ENCODE results near the gene MPIG6B.

MPIG6B gene

DNA sequence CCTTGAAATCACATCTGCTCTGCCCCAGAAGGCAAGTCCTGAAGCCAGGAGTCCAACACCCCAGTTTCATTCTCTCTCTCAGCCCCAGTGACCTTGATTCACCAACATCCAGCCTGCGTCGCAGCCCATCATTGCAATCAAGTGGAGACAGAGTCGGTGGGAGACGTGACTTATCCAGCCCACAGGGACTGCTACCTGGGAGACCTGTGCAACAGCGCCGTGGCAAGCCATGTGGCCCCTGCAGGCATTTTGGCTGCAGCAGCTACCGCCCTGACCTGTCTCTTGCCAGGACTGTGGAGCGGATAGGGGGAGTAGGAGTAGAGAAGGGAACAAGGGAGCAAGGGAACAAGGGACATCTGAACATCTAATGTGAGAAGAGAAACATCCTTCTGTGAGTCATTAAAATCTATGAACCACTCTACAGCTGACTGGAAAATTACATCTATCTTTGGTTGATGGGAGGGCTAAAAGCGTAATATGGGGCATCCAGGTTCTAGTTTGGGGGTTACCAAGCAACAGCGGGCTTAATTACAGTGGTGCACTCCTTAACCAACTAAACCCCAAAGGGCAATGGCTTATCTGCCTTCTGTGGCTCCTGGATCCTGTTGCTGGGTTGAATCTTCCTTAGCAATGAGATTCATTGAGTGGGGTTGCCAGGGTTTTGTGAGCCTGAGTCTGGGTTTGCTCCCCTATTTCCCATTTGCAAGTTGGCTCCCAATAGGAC lies 5.5 kb upstream of the MPIG6B start:
- Histone ChIP-seq H3K4me3 (no peak overlapping the region), H3K27ac (peak overlapping the region in 16 of 21 experiments; percentile 9 to 84 (median 66))

- Histone ChIP-seq H3K27ac (peak overlapping the region in 18 of 21 experiments; percentile 44 to 84 (median 75)), H3K4me3 (no peak overlapping the region)
Measured at GRCh38 chr6:31718265-31718664, 4.9 kb upstream of the MPIG6B start.

GRCh38 chr6:31719001-31719400 lies 4.2 kb upstream of the MPIG6B start:
- peak overlapping the region in 20 of 21 experiments; percentile 43 to 84 (median 72) for H3K27ac ChIP-seq
- peak overlapping the region in 1 of 7 experiments; percentile 21 for H3K4me3 ChIP-seq

DNA sequence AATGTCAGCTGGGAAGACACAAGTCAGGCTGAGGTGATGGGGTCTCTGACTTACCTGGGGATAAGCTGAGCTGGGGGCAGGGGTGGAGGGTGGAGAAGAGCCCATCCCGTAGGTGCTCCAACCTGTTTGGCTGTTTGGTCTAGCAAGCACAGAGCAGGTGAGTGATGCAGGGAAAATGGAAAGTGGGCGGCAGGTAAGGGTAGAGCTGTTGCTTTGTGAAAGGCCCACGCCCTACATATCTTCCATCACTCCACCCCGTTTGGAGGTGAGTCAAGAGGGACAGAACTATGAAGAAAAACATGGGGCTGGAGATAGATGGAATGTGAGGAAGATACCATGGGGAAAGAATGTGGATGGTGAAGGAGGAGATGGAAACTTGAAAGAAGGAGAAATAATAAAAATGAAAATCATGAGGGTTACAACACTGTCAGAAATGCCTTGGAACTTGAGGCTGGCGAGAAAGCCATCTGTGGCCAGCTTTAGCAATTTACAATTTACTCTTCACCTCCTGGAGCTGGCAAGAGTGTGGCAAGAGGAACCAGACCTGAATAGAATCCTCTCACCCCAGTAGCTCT lies 2.9 kb upstream of the MPIG6B start:
- Histone ChIP-seq H3K27ac (peak overlapping the region in 19 of 21 experiments; percentile 49 to 84 (median 73)), H3K4me3 (peak overlapping the region in 3 of 7 experiments; percentile 4 to 21 (median 13))

- peak within 1 kb of the TSS in 2 of 7 experiments; percentile 2 to 4 for H3K4me3 ChIP-seq
- H3K27ac ChIP-seq, result peak within 1 kb of the TSS in 18 of 21 experiments; percentile 13 to 84 (median 57)
Measured at GRCh38 chr6:31721351-31722020, 1.7 kb upstream of the MPIG6B start, which contains the start of gene LY6G6C. Gene LY6G6C (minus strand): TSS chr6:31721746. CDS start chr6:31721679, 67 bp downstream.

DNA sequence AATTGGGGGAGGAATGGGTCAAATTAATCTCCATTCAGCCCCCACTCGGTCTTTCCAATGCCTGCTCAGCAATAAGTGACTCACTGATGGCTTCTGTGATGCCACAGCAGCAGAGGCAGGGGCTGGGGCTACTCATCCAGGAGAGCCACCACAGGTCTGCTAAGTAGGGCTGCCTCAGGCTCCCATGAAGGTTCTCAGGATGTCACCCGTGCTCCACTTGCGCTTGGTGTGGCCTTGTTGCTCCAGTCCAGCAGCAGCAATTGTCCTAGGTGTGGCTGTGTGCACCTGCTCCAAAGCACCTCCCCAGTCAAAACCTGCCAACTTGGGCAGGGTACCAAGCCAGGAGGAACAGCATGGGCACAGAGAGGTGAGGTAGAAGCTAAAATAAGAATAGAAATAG lies 1.0 kb upstream of the MPIG6B start:
- Histone ChIP-seq H3K4me3 (no peak overlapping the region), H3K27ac (peak overlapping the region in 12 of 21 experiments; percentile 18 to 84 (median 56))

- Histone ChIP-seq H3K27ac (peak overlapping the region in 4 of 21 experiments; percentile 43 to 57 (median 52)), H3K4me3 (no peak overlapping the region)
Measured at GRCh38 chr6:31723980-31724691, 963 bp downstream of the MPIG6B start.

- H3K27ac ChIP-seq, result peak overlapping the region in 9 of 21 experiments; percentile 6 to 84 (median 28)
Measured at GRCh38 chr6:31725502-31726350, 2.6 kb downstream of the MPIG6B start.

DNA sequence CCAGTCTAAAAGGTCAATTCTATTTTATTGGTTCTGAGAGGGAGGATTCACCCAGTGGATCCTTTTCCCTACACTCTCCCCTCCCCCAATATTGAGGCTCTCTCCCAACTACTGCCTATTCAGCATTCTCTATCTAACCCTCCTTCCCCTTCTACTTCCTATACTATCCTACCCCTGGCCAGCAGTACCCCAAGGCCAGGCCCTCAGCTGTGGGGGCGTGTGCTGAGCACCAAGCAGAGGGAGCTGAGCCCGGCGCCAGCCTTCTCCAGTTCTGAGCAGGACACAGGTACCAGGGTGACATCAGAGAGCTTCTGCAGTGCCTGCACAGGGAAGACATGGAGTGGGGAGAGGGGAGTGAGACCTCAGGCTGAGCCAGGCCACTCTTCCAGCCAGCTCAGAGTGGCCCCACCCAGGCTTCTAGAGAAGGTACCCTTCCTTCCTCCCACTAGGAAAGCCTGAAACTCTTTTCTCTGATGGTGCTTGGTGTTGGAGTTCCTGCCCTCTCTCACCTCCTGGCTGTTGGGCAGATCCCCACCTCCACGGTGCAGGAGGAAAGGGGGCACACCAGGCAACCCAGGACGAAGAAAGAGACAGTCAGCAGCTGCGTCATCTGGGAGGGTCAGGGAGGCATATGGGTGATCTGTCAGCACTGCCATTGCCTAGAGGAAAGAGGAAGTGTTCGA lies 4.0 kb downstream of the MPIG6B start:
- peak overlapping the region in 19 of 21 experiments; percentile 43 to 93 (median 85) for H3K27ac ChIP-seq
- no peak overlapping the region for H3K4me3 ChIP-seq

More at GRCh38 chr6:31725502-31726350, 2.6 kb downstream of the MPIG6B start:
- no peak overlapping the region for H3K4me3 ChIP-seq

GRCh38 chr6:31727717-31728671 lies 4.8 kb downstream of the MPIG6B start:
- Histone ChIP-seq H3K4me3 (peak overlapping the region; percentile 52 to 82 (median 77)), H3K27ac (peak overlapping the region; percentile 56 to 95 (median 86))

DNA sequence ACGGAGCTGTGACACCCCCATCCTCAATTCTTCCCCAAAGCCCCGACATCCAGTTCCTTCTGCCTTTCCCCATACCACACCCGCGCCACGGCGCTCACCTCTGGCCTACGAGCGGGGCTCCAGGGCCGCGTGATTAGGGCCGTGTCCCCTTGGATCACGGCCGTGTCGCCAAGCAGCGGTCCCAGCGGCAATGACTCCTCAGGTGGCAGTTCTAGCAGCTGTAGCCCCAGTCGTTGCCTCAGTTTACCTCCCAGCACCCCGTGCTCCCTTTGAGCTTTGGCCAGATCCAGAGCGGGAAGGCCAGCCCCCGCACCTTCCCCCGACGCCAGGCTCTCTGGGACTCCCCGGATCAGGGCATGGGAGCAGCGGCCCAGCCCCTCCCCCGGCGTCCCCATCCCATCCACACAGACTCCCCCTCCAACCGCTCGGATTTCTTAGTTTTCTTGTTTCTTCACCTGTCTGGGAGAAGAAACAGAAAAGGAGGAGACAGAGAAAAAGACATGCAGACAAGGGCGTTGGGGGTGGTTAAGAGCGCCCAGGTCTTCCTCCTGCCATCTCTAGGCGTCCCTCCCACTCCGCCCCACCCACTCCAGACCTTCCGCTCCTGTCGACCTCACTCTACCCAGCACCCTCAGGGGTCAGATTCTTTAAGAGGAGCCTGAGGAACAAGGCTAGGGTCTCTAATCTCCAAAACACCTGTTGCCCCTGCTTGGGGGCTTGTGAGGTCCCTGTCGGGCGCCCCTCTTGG lies 5.8 kb downstream of the MPIG6B start, which contains the start of gene DDAH2:
TSS of gene DDAH2 (minus strand) at position 533 of the 748 bp plus-strand sequence. CDS start at position 395, 138 bp downstream.
- Histone ChIP-seq H3K4me3 (peak within 1 kb of the TSS; percentile 52 to 82 (median 77)), H3K27ac (peak within 1 kb of the TSS; percentile 56 to 95 (median 89))

GRCh38 chr6:31729515-31729978 lies 6.4 kb downstream of the MPIG6B start:
- Histone ChIP-seq H3K27ac (peak overlapping the region; percentile 51 to 95 (median 89)), H3K4me3 (peak overlapping the region; percentile 52 to 82 (median 77))

DNA sequence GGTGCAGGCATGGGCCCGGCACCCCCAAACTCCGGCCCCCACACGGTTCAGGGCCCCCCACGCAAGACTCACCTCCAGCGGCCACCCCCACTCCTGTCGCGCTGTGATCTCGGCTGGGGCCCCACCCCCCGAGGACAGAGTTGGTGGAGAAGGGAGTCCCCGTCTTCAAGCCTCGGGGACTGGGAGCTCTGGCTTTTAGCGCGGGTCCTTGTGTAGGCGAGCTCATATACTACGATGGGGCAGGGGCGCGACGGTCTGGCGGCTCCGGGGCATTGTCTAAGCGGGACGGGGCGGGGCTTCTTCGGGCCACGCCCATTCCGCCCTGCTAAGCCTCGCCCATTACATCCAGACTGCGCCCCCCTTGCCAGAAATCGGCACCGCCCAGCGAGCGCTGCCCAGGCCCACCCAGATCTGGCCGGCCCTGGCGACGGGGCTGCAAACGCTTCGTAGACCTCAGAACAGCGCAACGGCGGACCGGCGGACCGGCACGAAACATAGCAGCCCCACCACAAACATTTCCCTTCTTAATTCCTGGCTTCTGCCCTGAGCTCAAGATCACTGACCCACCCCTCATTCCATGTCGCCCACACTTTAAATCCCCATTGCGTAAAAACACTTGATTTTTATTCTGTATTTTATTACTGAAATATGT lies 6.9 kb downstream of the MPIG6B start:
- H3K4me3 ChIP-seq, result peak overlapping the region; percentile 52 to 82 (median 77)
- peak overlapping the region; percentile 51 to 95 (median 89) for H3K27ac ChIP-seq

DNA sequence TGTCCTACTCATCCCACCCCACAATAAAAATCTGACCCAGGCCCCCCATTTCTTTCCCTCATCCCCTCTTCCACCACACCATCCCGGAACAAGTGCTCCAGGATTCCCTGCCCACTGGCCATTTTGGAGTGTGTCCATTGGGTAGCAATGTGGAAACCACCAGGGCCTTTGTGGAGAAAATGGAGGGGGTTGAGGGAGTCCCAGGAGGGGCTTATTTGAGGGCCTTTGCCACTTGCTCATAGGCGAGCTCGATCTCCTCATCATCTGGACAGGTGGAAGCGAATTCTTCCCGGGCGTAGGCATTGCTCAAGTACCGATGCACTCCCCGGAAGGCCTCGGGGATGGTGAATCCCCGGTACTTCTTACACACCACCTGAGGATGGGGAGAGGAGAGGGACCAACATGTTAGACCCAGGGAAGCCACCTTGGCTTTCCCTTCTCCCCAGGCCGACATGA lies 7.5 kb downstream of the MPIG6B start:
- Histone ChIP-seq H3K27ac (peak overlapping the region in 16 of 21 experiments; percentile 83 to 95 (median 91)), H3K4me3 (peak overlapping the region in 3 of 7 experiments; percentile 81 to 82 (median 82))

DNA sequence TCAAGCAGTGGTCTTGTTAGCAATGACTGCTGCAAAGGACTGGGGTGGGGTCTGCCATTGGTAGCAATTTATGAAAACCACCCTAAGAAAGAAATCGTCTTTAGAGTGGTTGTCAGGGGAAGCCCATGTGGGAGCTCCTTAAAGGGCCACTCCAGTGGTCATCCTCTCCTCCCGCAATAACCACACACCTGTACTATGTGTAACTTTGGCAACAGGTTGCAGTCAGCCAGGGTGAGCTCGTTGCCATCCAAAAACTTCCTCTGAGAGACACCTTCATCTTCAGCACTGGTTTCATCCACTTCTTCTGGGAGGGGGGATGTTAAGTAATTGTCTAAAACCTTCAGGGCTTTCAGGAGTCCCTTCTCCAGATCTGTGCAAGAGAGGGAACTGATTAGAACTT lies 8.9 kb downstream of the MPIG6B start:
- no peak overlapping the region for H3K4me3 ChIP-seq
- H3K27ac ChIP-seq, result peak overlapping the region in 3 of 21 experiments; percentile 12 to 39 (median 15)
